Measurements from ENCODE around the gene CFAP54.

GRCh38 chr12:96890331-96890730 is 401.0 kb downstream of the CFAP54 start:
- TF ChIP-seq, protein P1, sequence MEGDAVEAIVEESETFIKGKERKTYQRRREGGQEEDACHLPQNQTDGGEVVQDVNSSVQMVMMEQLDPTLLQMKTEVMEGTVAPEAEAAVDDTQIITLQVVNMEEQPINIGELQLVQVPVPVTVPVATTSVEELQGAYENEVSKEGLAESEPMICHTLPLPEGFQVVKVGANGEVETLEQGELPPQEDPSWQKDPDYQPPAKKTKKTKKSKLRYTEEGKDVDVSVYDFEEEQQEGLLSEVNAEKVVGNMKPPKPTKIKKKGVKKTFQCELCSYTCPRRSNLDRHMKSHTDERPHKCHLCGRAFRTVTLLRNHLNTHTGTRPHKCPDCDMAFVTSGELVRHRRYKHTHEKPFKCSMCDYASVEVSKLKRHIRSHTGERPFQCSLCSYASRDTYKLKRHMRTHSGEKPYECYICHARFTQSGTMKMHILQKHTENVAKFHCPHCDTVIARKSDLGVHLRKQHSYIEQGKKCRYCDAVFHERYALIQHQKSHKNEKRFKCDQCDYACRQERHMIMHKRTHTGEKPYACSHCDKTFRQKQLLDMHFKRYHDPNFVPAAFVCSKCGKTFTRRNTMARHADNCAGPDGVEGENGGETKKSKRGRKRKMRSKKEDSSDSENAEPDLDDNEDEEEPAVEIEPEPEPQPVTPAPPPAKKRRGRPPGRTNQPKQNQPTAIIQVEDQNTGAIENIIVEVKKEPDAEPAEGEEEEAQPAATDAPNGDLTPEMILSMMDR (IDR thresholded peaks at IDR 0.05) = no peak
- TF ChIP-seq POLR2AphosphoS5 (IDR thresholded peaks at IDR 0.05) (no peak), POLR2A (IDR thresholded peaks at IDR 0.05) (no peak), EP300 (IDR thresholded peaks at IDR 0.05) (no peak)

All from suprapubic skin (tissue), 4 donors.